WTC11 (cell line): ENCODE data around the gene TMEM59L. TPM values are rescaled to one million over a fixed set of nuclear protein-coding genes. Genes with fewer than 3 reads are reported as not detected.

Source experiments
- ATAC-seq: fragments of 200-7000 bp; cut with Tn5 transposase; 2 replicates; pipeline ENCODE4 v1.10.0; 2021; ENCODE audit warnings: mild to moderate bottlenecking, moderate library complexity
- CTCF ChIA-PET: fragments of 300-600 bp; sonication (Branson Sonifier 250); formaldehyde crosslinking; loops from one replicate; lab custom pipeline; 2021; ENCODE audit warnings: antibody characterized with exemption; lab: Charles Lee
- POLR2A ChIA-PET: fragments of 350-600 bp; sonication (Branson Sonifier 250); formaldehyde crosslinking; loops from one replicate; lab custom pipeline; 2021; ENCODE audit warnings: antibody characterized with exemption; lab: Charles Lee
- DNase-seq: peaks from one replicate; pipeline ENCODE4 v3.0.0; 2021; ENCODE audit warnings: low spot score
- H3K27ac Mint-ChIP-seq: 2 replicates; pipeline ENCODE4 v1.8.0; 2021; ENCODE audit warnings: mixed read lengths
- H3K27me3 Mint-ChIP-seq: 2 replicates; pipeline ENCODE4 v1.8.0; 2021; ENCODE audit warnings: low read depth, mild to moderate bottlenecking, moderate library complexity, mixed read lengths
- H3K36me3 Mint-ChIP-seq: 2 replicates; pipeline ENCODE4 v1.8.0; 2021; ENCODE audit warnings: mixed read lengths
- H3K4me1 Mint-ChIP-seq: 2 replicates; pipeline ENCODE4 v1.8.0; 2022; ENCODE audit warnings: mixed read lengths
- H3K4me3 Mint-ChIP-seq: 2 replicates; pipeline ENCODE4 v1.8.0; 2021; ENCODE audit warnings: mild to moderate bottlenecking, moderate library complexity, mixed read lengths
- H3K9me3 Mint-ChIP-seq: 2 replicates; pipeline ENCODE4 v1.8.0; 2021; ENCODE audit warnings: mixed read lengths
- CREM ChIP-seq: sonication (generic); formaldehyde crosslinking; IDR thresholded peaks from 2 replicates; pipeline ENCODE4 v1.8.1; 2022; ENCODE audit warnings: mild to moderate bottlenecking, missing genetic modification reagents, moderate library complexity
- EMX1 ChIP-seq: fragments of 250-450 bp; sonication (Bioruptor Pico); IDR thresholded peaks from 2 replicates; pipeline ENCODE4 v1.8.0; 2021; ENCODE audit warnings: mild to moderate bottlenecking
- ETV6 ChIP-seq: sonication (generic); formaldehyde crosslinking; IDR thresholded peaks from 2 replicates; pipeline ENCODE4 v1.8.1; 2022; ENCODE audit warnings: mild to moderate bottlenecking, missing genetic modification reagents
- FOXK1 ChIP-seq: sonication (generic); formaldehyde crosslinking; IDR thresholded peaks from 2 replicates; pipeline ENCODE4 v1.8.0; 2022; ENCODE audit warnings: mild to moderate bottlenecking, moderate library complexity, missing genetic modification reagents
- FOXP1 ChIP-seq: sonication (generic); formaldehyde crosslinking; IDR thresholded peaks from 2 replicates; pipeline ENCODE4 v1.8.0; 2022; ENCODE audit warnings: missing genetic modification reagents, mild to moderate bottlenecking, moderate library complexity, borderline replicate concordance
- HMGA2 ChIP-seq: fragments of 250-450 bp; sonication (Bioruptor Pico); IDR thresholded peaks from 2 replicates; pipeline ENCODE4 v1.4.0; 2021; ENCODE audit warnings: mild to moderate bottlenecking, moderate library complexity
- HMGXB4 ChIP-seq: sonication (generic); formaldehyde crosslinking; IDR thresholded peaks from 2 replicates; pipeline ENCODE4 v1.8.1; 2023; ENCODE audit warnings: mild to moderate bottlenecking, moderate library complexity, missing genetic modification reagents
- IRF2 ChIP-seq: sonication (generic); formaldehyde crosslinking; IDR thresholded peaks from 2 replicates; pipeline ENCODE4 v1.8.0; 2022; ENCODE audit warnings: low read depth, missing genetic modification reagents, borderline replicate concordance
- JAZF1 ChIP-seq: fragments of 250-450 bp; sonication (Bioruptor Pico); IDR thresholded peaks from 2 replicates; pipeline ENCODE4 v1.9.0; 2021; ENCODE audit warnings: moderate library complexity, mild to moderate bottlenecking, inconsistent platforms
- KAT7 ChIP-seq: sonication (generic); formaldehyde crosslinking; IDR thresholded peaks from 2 replicates; pipeline ENCODE4 v1.8.1; 2023; ENCODE audit warnings: missing genetic modification reagents, mild to moderate bottlenecking, borderline replicate concordance
- MLX ChIP-seq: sonication (generic); formaldehyde crosslinking; IDR thresholded peaks from 2 replicates; pipeline ENCODE4 v1.8.1; 2023; ENCODE audit warnings: mild to moderate bottlenecking, missing genetic modification reagents, moderate library complexity
- PRRX2 ChIP-seq: fragments of 250-450 bp; sonication (Bioruptor Pico); IDR thresholded peaks from 2 replicates; pipeline ENCODE4 v1.8.0; 2021; ENCODE audit warnings: mild to moderate bottlenecking
- RELA ChIP-seq: sonication (generic); formaldehyde crosslinking; IDR thresholded peaks from 2 replicates; pipeline ENCODE4 v1.8.1; 2022; ENCODE audit warnings: missing genetic modification reagents, mild to moderate bottlenecking, borderline replicate concordance
- SP1 ChIP-seq: sonication (generic); formaldehyde crosslinking; conservative IDR thresholded peaks from 2 replicates; pipeline ENCODE4 v1.8.1; 2022; ENCODE audit warnings: missing genetic modification reagents
- STAT6 ChIP-seq: sonication (generic); formaldehyde crosslinking; conservative IDR thresholded peaks from 2 replicates; pipeline ENCODE4 v1.8.1; 2023; ENCODE audit warnings: mild to moderate bottlenecking, low read depth, missing genetic modification reagents, moderate library complexity
- TEAD1 ChIP-seq: sonication (generic); formaldehyde crosslinking; IDR thresholded peaks from 2 replicates; pipeline ENCODE4 v1.8.0; 2022; ENCODE audit warnings: mild to moderate bottlenecking, missing genetic modification reagents
- TEAD4 ChIP-seq: sonication (generic); formaldehyde crosslinking; IDR thresholded peaks from 2 replicates; pipeline ENCODE4 v1.8.0; 2022; ENCODE audit warnings: mild to moderate bottlenecking, missing genetic modification reagents
- TP53 ChIP-seq: sonication (generic); formaldehyde crosslinking; IDR thresholded peaks from 2 replicates; pipeline ENCODE4 v1.8.1; 2023; ENCODE audit warnings: mild to moderate bottlenecking, missing genetic modification reagents
- ZNF121 ChIP-seq: sonication (generic); formaldehyde crosslinking; IDR thresholded peaks from 2 replicates; pipeline ENCODE4 v1.8.0; 2023; ENCODE audit warnings: missing genetic modification reagents
- ZNF219 ChIP-seq: sonication (generic); formaldehyde crosslinking; IDR thresholded peaks from 2 replicates; pipeline ENCODE4 v1.8.0; 2023; ENCODE audit warnings: missing genetic modification reagents, mild to moderate bottlenecking, borderline replicate concordance
- ZNF317 ChIP-seq: sonication (generic); formaldehyde crosslinking; IDR thresholded peaks from 2 replicates; pipeline ENCODE4 v1.8.1; 2023; ENCODE audit warnings: low read depth, mild to moderate bottlenecking, moderate library complexity, missing genetic modification reagents, borderline replicate concordance
- ZNF416 ChIP-seq: fragments of 250-450 bp; sonication (Bioruptor Pico); IDR thresholded peaks from 2 replicates; pipeline ENCODE4 v1.9.0; 2021; ENCODE audit warnings: mild to moderate bottlenecking, inconsistent platforms
- ZNF423 ChIP-seq: fragments of 250-450 bp; sonication (Bioruptor Pico); IDR thresholded peaks from 2 replicates; pipeline ENCODE4 v2.1.2; 2022; ENCODE audit warnings: mild to moderate bottlenecking, moderate library complexity
- total RNA-seq: library from RNA; stranded (reverse); gene quantifications from 3 replicates; pipeline ENCODE4 v1.2.3, GENCODE V29; 2021
- TF ChIP-seq, protein P1 (sequence below): sonication (generic); formaldehyde crosslinking; IDR thresholded peaks from 2 replicates; pipeline ENCODE4 v1.8.1; 2023; ENCODE audit warnings: mild to moderate bottlenecking, missing genetic modification reagents, moderate library complexity
- TF ChIP-seq, protein P2 (sequence below): sonication (generic); formaldehyde crosslinking; IDR thresholded peaks from 2 replicates; pipeline ENCODE4 v1.8.0; 2023; ENCODE audit warnings: mild to moderate bottlenecking, missing genetic modification reagents
- TF ChIP-seq, protein P3 (sequence below): sonication (generic); formaldehyde crosslinking; IDR thresholded peaks from 2 replicates; pipeline ENCODE4 v1.8.1; 2023; ENCODE audit warnings: mild to moderate bottlenecking, missing genetic modification reagents

TMEM59L gene
- total RNA-seq, 1 experiment from 2014 or later, result 14.8 TPM

DNA sequence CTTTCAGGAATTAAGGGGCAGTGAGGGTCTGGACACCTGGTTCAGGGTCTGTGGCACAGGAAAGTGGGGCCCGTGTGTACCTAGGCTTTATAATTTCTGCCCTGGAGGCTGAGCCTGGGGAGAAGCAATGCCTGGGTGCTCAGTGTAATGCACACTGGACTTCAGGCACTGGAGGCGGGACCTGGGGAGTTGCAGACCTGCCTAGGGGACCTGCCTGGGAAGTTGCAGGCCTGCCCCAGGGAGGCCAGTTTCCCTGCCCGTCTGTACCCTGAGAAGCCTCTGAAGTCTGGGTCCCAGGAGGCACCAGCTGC, 2.5 kb upstream of the TMEM59L start (continued):
- TF ChIP-seq EMX1, result no peak
- TF ChIP-seq FOXP1 (CRISPR knock-in tag), result 0 out of 2 replicates have a peak, but pooled peaks have one; percentile 31
- no peak for TF ChIP-seq FOXK1
- no peak for TF ChIP-seq KAT7 (CRISPR knock-in tag)
- peak; percentile 47; the same call in 1 of the 2 replicates for TF ChIP-seq ZNF121 (CRISPR knock-in tag)

GRCh38 chr19:18610556-18611326, 1.9 kb upstream of the TMEM59L start:
- peak overlapping the region; percentile 86 for H3K27ac Mint-ChIP-seq
- H3K36me3 Mint-ChIP-seq, result no peaks in the 10 kb centered on the region
- no peaks in the 10 kb centered on the region for H3K9me3 Mint-ChIP-seq
- CTCF ChIA-PET, result interaction anchor here (1.0 to 1.4 kb wide), 3 partner anchors 17 to 66 kb away, joined by 4 to 8 read pairs (median 5); no protein-coding TSS in a partner anchor
- ATAC-seq (peak; percentile 3), DNase-seq (peak; percentile 69)
- TF ChIP-seq FOXP1 (CRISPR knock-in tag) (peak; percentile 38; the same call in 1 of the 2 replicates), TEAD1 (CRISPR knock-in tag) (peak; percentile 79), SP1 (CRISPR knock-in tag) (peak; percentile 66), HMGA2 (CRISPR knock-in tag) (no peak), IRF2 (no peak), ZNF317 (CRISPR knock-in tag) (0 out of 2 replicates have a peak, but pooled peaks have one; percentile 7), ZNF219 (CRISPR knock-in tag) (peak; percentile 31; the same call in 1 of the 2 replicates), ZNF423 (CRISPR knock-in tag) (peak; percentile 97), MLX (CRISPR knock-in tag) (no peak), STAT6 (no peak), RELA (CRISPR knock-in tag) (no peak), PRRX2 (CRISPR knock-in tag) (no peak), ETV6 (peak; percentile 44; the same call in 1 of the 2 replicates), HMGXB4 (CRISPR knock-in tag) (0 out of 2 replicates have a peak, but pooled peaks have one; percentile 18), JAZF1 (no peak), TEAD4 (CRISPR knock-in tag) (no peak), CREM (CRISPR knock-in tag) (no peak), ZNF416 (no peak), EMX1 (no peak), TP53 (CRISPR knock-in tag) (peak; percentile 46; the same call in 1 of the 2 replicates)
- TF ChIP-seq, protein P1, sequence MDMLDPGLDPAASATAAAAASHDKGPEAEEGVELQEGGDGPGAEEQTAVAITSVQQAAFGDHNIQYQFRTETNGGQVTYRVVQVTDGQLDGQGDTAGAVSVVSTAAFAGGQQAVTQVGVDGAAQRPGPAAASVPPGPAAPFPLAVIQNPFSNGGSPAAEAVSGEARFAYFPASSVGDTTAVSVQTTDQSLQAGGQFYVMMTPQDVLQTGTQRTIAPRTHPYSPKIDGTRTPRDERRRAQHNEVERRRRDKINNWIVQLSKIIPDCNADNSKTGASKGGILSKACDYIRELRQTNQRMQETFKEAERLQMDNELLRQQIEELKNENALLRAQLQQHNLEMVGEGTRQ, result 0 out of 2 replicates have a peak, but pooled peaks have one; percentile 6
- TF ChIP-seq, protein P2, sequence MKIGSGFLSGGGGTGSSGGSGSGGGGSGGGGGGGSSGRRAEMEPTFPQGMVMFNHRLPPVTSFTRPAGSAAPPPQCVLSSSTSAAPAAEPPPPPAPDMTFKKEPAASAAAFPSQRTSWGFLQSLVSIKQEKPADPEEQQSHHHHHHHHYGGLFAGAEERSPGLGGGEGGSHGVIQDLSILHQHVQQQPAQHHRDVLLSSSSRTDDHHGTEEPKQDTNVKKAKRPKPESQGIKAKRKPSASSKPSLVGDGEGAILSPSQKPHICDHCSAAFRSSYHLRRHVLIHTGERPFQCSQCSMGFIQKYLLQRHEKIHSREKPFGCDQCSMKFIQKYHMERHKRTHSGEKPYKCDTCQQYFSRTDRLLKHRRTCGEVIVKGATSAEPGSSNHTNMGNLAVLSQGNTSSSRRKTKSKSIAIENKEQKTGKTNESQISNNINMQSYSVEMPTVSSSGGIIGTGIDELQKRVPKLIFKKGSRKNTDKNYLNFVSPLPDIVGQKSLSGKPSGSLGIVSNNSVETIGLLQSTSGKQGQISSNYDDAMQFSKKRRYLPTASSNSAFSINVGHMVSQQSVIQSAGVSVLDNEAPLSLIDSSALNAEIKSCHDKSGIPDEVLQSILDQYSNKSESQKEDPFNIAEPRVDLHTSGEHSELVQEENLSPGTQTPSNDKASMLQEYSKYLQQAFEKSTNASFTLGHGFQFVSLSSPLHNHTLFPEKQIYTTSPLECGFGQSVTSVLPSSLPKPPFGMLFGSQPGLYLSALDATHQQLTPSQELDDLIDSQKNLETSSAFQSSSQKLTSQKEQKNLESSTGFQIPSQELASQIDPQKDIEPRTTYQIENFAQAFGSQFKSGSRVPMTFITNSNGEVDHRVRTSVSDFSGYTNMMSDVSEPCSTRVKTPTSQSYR (CRISPR knock-in tag), result no peak
- TF ChIP-seq, protein P3, sequence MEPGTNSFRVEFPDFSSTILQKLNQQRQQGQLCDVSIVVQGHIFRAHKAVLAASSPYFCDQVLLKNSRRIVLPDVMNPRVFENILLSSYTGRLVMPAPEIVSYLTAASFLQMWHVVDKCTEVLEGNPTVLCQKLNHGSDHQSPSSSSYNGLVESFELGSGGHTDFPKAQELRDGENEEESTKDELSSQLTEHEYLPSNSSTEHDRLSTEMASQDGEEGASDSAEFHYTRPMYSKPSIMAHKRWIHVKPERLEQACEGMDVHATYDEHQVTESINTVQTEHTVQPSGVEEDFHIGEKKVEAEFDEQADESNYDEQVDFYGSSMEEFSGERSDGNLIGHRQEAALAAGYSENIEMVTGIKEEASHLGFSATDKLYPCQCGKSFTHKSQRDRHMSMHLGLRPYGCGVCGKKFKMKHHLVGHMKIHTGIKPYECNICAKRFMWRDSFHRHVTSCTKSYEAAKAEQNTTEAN (CRISPR knock-in tag), result no peak
- H3K4me1 Mint-ChIP-seq, result peaks cover 40% of the 10 kb centered on the region
- POLR2A ChIA-PET, result no interaction called here
- peak overlapping the region; percentile 80 for H3K4me3 Mint-ChIP-seq
- peaks cover 84% of the 10 kb centered on the region for H3K27me3 Mint-ChIP-seq
